MM.1S (cell line): ENCODE results near the gene NCR2.

Experiments
- DNase-seq: peaks from one replicate; pipeline ENCODE4 v3.0.0-alpha.2; 2015
- H2AFZ ChIP-seq: fragments of 300-600 bp; sonication (generic); 2 replicates; pipeline ENCODE4 v1.6.0; 2016; ENCODE audit warnings: antibody characterized with exemption, low read length
- H3F3A ChIP-seq: fragments of 300-600 bp; sonication (generic); 2 replicates; pipeline ENCODE4 v1.6.1; 2016; ENCODE audit warnings: mild to moderate bottlenecking, antibody characterized with exemption, low read length, moderate library complexity, mixed read lengths; ENCODE audit not compliant: insufficient read depth
- H3K27ac ChIP-seq: fragments of 300-600 bp; sonication (generic); 2 replicates; pipeline ENCODE4 v1.5.1; 2016; ENCODE audit warnings: mild to moderate bottlenecking, low read length
- H3K27me3 ChIP-seq: fragments of 300-600 bp; sonication (generic); replicated peaks from 2 replicates; pipeline ENCODE4 v1.6.0; 2016; ENCODE audit warnings: low read length; ENCODE audit not compliant: insufficient read depth
- H3K36me3 ChIP-seq: fragments of 300-600 bp; sonication (generic); replicated peaks from 2 replicates; pipeline ENCODE4 v1.6.1; 2016; ENCODE audit warnings: mild to moderate bottlenecking, low read length, mixed read lengths; ENCODE audit not compliant: insufficient read depth
- H3K4me1 ChIP-seq: fragments of 300-600 bp; sonication (generic); 2 replicates; pipeline ENCODE4 v1.6.1; 2016; ENCODE audit warnings: low read length, mixed read lengths
- H3K4me2 ChIP-seq: fragments of 300-600 bp; sonication (generic); 2 replicates; pipeline ENCODE4 v1.6.0; 2016; ENCODE audit warnings: low read depth, low read length
- H3K4me3 ChIP-seq: fragments of 300-600 bp; sonication (generic); 2 replicates; pipeline ENCODE4 v1.5.1; 2016; ENCODE audit warnings: low read length, mixed read lengths
- H3K79me2 ChIP-seq: fragments of 300-600 bp; sonication (generic); 2 replicates; pipeline ENCODE4 v1.6.1; 2016; ENCODE audit warnings: mixed run types, low read length, mixed read lengths
- H3K9ac ChIP-seq: fragments of 300-600 bp; sonication (generic); 2 replicates; pipeline ENCODE4 v1.6.1; 2016; ENCODE audit warnings: low read length, mixed read lengths
- H3K9me2 ChIP-seq: fragments of 300-600 bp; sonication (generic); replicated peaks from 2 replicates; pipeline ENCODE4 v1.6.1; 2016; ENCODE audit warnings: mild to moderate bottlenecking, low read length, mixed read lengths; ENCODE audit not compliant: insufficient read depth
- H3K9me3 ChIP-seq: fragments of 300-600 bp; sonication (generic); replicated peaks from 2 replicates; pipeline ENCODE4 v1.6.1; 2016; ENCODE audit warnings: mild to moderate bottlenecking, low read length, mixed read lengths; ENCODE audit not compliant: insufficient read depth
- H4K20me1 ChIP-seq: fragments of 300-600 bp; sonication (generic); 2 replicates; pipeline ENCODE4 v1.6.1; 2016; ENCODE audit warnings: mild to moderate bottlenecking, low read length, moderate library complexity, mixed read lengths; ENCODE audit not compliant: insufficient read depth
- EZH2 ChIP-seq: fragments of 300-600 bp; sonication (generic); optimal IDR thresholded peaks from 2 replicates; pipeline ENCODE3; 2017; ENCODE audit warnings: low read depth, mild to moderate bottlenecking, antibody characterized with exemption, low read length, mixed read lengths
- EZH2phosphoT487 ChIP-seq: fragments of 300-600 bp; sonication (generic); IDR thresholded peaks from 2 replicates; pipeline ENCODE4 v1.6.1; 2018; ENCODE audit warnings: antibody characterized with exemption, low read length
- TF ChIP-seq, protein P1 (sequence below): fragments of 300-600 bp; sonication (generic); IDR thresholded peaks from 2 replicates; pipeline ENCODE4 v1.5.1; 2016; ENCODE audit warnings: antibody characterized with exemption, low read length, mixed read lengths

The NCR2 gene

DNA sequence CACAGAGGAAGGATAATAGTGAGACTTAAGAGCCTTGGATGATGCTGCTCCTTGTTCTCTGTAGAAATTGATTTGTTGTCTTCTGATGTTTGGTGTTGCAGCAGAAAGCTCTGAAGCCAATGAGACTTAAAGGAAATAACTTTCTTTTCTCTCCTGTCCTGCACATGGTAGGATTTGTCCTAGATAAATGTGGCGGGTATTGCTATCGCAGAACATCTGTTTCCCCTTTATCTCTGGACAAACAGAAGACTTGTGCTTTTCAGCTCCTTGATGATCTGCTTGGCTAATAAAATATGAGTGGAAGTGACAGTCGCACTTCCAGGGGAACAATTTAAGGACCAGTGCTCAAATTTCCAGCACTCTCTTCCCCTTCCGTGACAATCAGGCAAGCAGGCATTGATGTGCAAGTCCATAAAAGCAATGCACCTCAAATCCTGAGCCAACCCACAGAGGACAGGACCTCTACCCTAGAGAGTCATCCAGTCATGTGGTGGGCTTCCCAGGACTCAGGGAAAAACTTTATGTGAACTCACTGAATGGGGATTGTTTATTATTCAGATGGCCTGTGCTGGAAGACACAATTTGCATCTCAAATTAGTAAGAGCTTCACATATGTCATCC is 9.9 kb upstream of the NCR2 start:
- TF ChIP-seq EZH2phosphoT487 (no peak), EZH2 (no peak)
- TF ChIP-seq, protein P1, sequence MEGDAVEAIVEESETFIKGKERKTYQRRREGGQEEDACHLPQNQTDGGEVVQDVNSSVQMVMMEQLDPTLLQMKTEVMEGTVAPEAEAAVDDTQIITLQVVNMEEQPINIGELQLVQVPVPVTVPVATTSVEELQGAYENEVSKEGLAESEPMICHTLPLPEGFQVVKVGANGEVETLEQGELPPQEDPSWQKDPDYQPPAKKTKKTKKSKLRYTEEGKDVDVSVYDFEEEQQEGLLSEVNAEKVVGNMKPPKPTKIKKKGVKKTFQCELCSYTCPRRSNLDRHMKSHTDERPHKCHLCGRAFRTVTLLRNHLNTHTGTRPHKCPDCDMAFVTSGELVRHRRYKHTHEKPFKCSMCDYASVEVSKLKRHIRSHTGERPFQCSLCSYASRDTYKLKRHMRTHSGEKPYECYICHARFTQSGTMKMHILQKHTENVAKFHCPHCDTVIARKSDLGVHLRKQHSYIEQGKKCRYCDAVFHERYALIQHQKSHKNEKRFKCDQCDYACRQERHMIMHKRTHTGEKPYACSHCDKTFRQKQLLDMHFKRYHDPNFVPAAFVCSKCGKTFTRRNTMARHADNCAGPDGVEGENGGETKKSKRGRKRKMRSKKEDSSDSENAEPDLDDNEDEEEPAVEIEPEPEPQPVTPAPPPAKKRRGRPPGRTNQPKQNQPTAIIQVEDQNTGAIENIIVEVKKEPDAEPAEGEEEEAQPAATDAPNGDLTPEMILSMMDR, result no peak

DNA sequence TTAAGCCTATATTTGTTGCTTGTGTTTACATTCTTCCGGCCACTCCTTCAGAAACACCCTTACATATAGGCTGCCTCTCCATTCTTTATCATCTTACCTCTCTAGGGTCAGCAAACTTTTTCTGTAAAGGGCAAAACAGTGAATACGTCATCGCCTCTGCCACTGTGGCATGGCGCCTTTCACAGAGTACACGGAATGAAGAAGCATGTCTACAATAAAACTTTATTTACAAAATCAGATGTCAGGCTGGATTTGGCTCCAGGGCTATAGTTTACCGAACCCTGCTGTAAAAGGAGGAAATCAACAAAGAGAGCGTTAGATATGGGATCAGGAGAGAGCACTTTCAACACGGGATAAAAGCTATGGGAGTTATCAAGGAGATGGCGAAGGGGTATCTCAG is 9.3 kb upstream of the NCR2 start:
- Histone ChIP-seq H3K79me2 (no peaks in the 10 kb centered on the region), H4K20me1 (no peaks in the 10 kb centered on the region), H3K4me3 (no peak overlapping the region), H3K27ac (no peak overlapping the region), H3F3A (no peaks in the 10 kb centered on the region), H3K36me3 (no peaks in the 10 kb centered on the region), H3K4me1 (no peaks in the 10 kb centered on the region), H2AFZ (no peak overlapping the region), H3K27me3 (no peaks in the 10 kb centered on the region), H3K9me3 (no peaks in the 10 kb centered on the region), H3K9ac (no peak overlapping the region), H3K9me2 (no peaks in the 10 kb centered on the region), H3K4me2 (no peak overlapping the region)
- TF ChIP-seq EZH2phosphoT487 (no peak), EZH2 (no peak)
- TF ChIP-seq, protein P1, result no peak
- no peak for DNase-seq

More for the DNA sequence above, 9.9 kb upstream of the NCR2 start:
- no peak overlapping the region for H3K9ac ChIP-seq
- H3K4me1 ChIP-seq, result no peaks in the 10 kb centered on the region
- H2AFZ ChIP-seq, result no peak overlapping the region
- no peak for DNase-seq
- no peaks in the 10 kb centered on the region for H3F3A ChIP-seq
- H3K27ac ChIP-seq, result no peak overlapping the region
- no peaks in the 10 kb centered on the region for H3K9me2 ChIP-seq
- no peaks in the 10 kb centered on the region for H3K79me2 ChIP-seq
- no peak overlapping the region for H3K4me2 ChIP-seq
- no peaks in the 10 kb centered on the region for H3K27me3 ChIP-seq
- no peaks in the 10 kb centered on the region for H3K36me3 ChIP-seq
- no peaks in the 10 kb centered on the region for H4K20me1 ChIP-seq
- no peaks in the 10 kb centered on the region for H3K9me3 ChIP-seq
- H3K4me3 ChIP-seq, result no peak overlapping the region

DNA sequence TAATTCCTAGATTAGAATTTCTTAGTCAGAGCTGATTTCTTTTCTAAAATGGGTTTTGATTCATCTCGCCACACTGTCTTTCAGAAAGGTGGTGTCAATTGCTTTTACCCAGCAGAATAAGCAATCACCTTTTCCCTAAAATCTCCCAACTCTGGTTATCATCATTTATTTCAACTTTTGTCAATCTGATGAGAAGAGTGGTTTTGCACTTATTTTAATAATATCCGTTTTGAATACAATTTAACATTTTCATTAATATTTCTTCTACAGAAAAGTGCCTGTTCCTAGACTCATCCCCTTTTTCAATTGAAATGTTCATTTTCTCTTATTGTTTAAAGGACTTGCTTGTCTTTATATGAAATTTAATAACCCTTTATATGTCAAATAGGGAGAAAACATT is 8.2 kb upstream of the NCR2 start:
- H3K9me2 ChIP-seq, result no peaks in the 10 kb centered on the region
- H3K36me3 ChIP-seq, result no peaks in the 10 kb centered on the region
- H3K4me1 ChIP-seq, result no peaks in the 10 kb centered on the region
- H3F3A ChIP-seq, result no peaks in the 10 kb centered on the region
- no peak overlapping the region for H3K4me3 ChIP-seq
- H4K20me1 ChIP-seq, result no peaks in the 10 kb centered on the region
- TF ChIP-seq EZH2phosphoT487 (no peak), EZH2 (no peak)
- TF ChIP-seq, protein P1, result no peak
- H3K9ac ChIP-seq, result no peak overlapping the region
- no peaks in the 10 kb centered on the region for H3K27me3 ChIP-seq
- DNase-seq, result no peak
- no peak overlapping the region for H2AFZ ChIP-seq
- H3K9me3 ChIP-seq, result no peaks in the 10 kb centered on the region
- H3K79me2 ChIP-seq, result no peaks in the 10 kb centered on the region
- no peak overlapping the region for H3K27ac ChIP-seq
- no peak overlapping the region for H3K4me2 ChIP-seq
